Measurements from ENCODE around the gene EYS.

DNA sequence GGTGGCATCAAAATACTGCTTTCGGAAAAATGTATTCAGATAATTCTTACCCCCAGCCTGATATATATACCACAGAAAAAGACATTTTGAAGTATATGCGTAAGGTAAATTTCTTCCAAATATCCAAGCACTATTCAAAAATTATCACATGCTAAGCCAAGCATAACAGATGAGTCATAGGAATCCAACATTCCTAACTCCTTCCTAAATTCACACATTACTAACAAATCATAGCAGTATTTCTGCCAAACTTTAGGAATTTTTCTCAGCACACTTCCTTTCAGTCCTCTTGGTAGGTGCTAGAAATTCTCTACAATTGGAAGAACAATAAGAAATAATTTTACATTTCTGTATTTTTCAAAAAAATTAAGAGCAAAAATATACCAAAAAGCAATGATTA lies 417.5 kb downstream of the EYS start:
- TF ChIP-seq, protein P1, sequence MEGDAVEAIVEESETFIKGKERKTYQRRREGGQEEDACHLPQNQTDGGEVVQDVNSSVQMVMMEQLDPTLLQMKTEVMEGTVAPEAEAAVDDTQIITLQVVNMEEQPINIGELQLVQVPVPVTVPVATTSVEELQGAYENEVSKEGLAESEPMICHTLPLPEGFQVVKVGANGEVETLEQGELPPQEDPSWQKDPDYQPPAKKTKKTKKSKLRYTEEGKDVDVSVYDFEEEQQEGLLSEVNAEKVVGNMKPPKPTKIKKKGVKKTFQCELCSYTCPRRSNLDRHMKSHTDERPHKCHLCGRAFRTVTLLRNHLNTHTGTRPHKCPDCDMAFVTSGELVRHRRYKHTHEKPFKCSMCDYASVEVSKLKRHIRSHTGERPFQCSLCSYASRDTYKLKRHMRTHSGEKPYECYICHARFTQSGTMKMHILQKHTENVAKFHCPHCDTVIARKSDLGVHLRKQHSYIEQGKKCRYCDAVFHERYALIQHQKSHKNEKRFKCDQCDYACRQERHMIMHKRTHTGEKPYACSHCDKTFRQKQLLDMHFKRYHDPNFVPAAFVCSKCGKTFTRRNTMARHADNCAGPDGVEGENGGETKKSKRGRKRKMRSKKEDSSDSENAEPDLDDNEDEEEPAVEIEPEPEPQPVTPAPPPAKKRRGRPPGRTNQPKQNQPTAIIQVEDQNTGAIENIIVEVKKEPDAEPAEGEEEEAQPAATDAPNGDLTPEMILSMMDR (IDR thresholded peaks at IDR 0.05; ENCODE audit: low read depth, low read length, poor library complexity, severe bottlenecking) = no peak
- TF ChIP-seq EZH2phosphoT487 (IDR thresholded peaks at IDR 0.05; ENCODE audit: borderline replicate concordance, low read length) = no peak
